Activated T-helper 1 cell treated with anti-CD3 and anti-CD28 coated beads, Interleukin-12 subunit alpha, Interleukin-12 subunit beta, Interleukin-2, Interleukin-4 antibody, amounts not matched to agents 30 ng/mL and 10 ng/mL and 1 ng/mL, durations not matched to agents 14 hours and 24 hours and 36 hours (primary cell): ENCODE measurements around the gene FOXL1. TPM values are rescaled to one million over a fixed set of nuclear protein-coding genes. Genes with fewer than 3 reads are reported as not detected.
A peak's percentile ranks its signal among the peaks of the same experiment; 100 is the strongest.

ENCODE experiments used
- DNase-seq: peaks from one replicate; pipeline ENCODE4 v3.0.0; 2021; ENCODE audit warnings: low spot score
- H3K27ac Mint-ChIP-seq: one replicate; pipeline ENCODE4 v1.8.0; 2021; ENCODE audit warnings: mild to moderate bottlenecking, mixed read lengths
- H3K27me3 Mint-ChIP-seq: one replicate; pipeline ENCODE4 v1.8.0; 2022; ENCODE audit warnings: mild to moderate bottlenecking, moderate library complexity, mixed read lengths; ENCODE audit not compliant: insufficient read depth
- H3K36me3 Mint-ChIP-seq: one replicate; pipeline ENCODE4 v1.8.0; 2021; ENCODE audit warnings: low read depth, mixed read lengths
- H3K4me1 Mint-ChIP-seq: one replicate; pipeline ENCODE4 v1.8.0; 2021; ENCODE audit warnings: low read depth, mixed read lengths
- H3K4me3 Mint-ChIP-seq: one replicate; pipeline ENCODE4 v1.8.0; 2021; ENCODE audit warnings: mild to moderate bottlenecking, moderate library complexity, mixed read lengths
- H3K9me3 Mint-ChIP-seq: one replicate; pipeline ENCODE4 v1.8.0; 2021; ENCODE audit warnings: mixed read lengths
- intact Hi-C: fragments of 100-400 bp; cut with micrococcal nuclease; formaldehyde crosslinking; loops from one replicate; pipeline ENCODE4 v1.15.1; 2024
- total RNA-seq: library from RNA; stranded (reverse); gene quantifications from 2 replicates; pipeline ENCODE4 v1.2.3, GENCODE V29; 2022

FOXL1 gene
- total RNA-seq, 1 donor from 2014 or later, result not detected

- Mint-ChIP-seq H3K9me3 (no peaks in the 10 kb centered on the region), H3K4me3 (no peak overlapping the region), H3K27ac (no peak overlapping the region), H3K27me3 (peaks cover 63% of the 10 kb centered on the region), H3K4me1 (peaks cover 5% of the 10 kb centered on the region), H3K36me3 (no peaks in the 10 kb centered on the region)
- no peak for DNase-seq
- intact Hi-C loops, result loop anchor here (5.0 kb wide), 2 partner anchors 88 to 298 kb away; no protein-coding TSS in a partner anchor
Observed at GRCh38 chr16:86574646-86575045, 3.7 kb upstream of the FOXL1 start.

- peaks cover 62% of the 10 kb centered on the region for H3K27me3 Mint-ChIP-seq
- H3K4me3 Mint-ChIP-seq, result peak overlapping the region; percentile 75
- H3K9me3 Mint-ChIP-seq, result no peaks in the 10 kb centered on the region
- peaks cover 5% of the 10 kb centered on the region for H3K4me1 Mint-ChIP-seq
- intact Hi-C loops, result loop anchor here (5.0 kb wide), 1 partner anchor 297 kb away; no protein-coding TSS in a partner anchor
- H3K27ac Mint-ChIP-seq, result no peak overlapping the region
- DNase-seq, result no peak
- H3K36me3 Mint-ChIP-seq, result no peaks in the 10 kb centered on the region
Observed at GRCh38 chr16:86575095-86575685, 3.2 kb upstream of the FOXL1 start.

- peak; percentile 32 for DNase-seq
- Mint-ChIP-seq H3K36me3 (no peaks in the 10 kb centered on the region), H3K4me1 (peaks cover 5% of the 10 kb centered on the region), H3K9me3 (no peaks in the 10 kb centered on the region), H3K27me3 (peaks cover 62% of the 10 kb centered on the region), H3K4me3 (peak overlapping the region; percentile 75), H3K27ac (no peak overlapping the region)
- intact Hi-C loops, result loop anchor here (1.0 to 5.0 kb wide), 3 partner anchors 13 to 296 kb away; no protein-coding TSS in a partner anchor
Observed at GRCh38 chr16:86575754-86576557, 2.4 kb upstream of the FOXL1 start.

GRCh38 chr16:86576591-86577313 is 1.6 kb upstream of the FOXL1 start:
- Mint-ChIP-seq H3K27ac (no peak overlapping the region), H3K4me3 (peak overlapping the region; percentile 75), H3K9me3 (no peaks in the 10 kb centered on the region), H3K36me3 (no peaks in the 10 kb centered on the region), H3K4me1 (peaks cover 5% of the 10 kb centered on the region), H3K27me3 (peaks cover 64% of the 10 kb centered on the region)
- no peak for DNase-seq
- intact Hi-C loops, result loop anchor here (1.0 to 5.0 kb wide), 3 partner anchors 13 to 296 kb away; no protein-coding TSS in a partner anchor

- peaks cover 62% of the 10 kb centered on the region for H3K27me3 Mint-ChIP-seq
- intact Hi-C loops, result loop anchor here (5.0 kb wide), 1 partner anchor 295 kb away; no protein-coding TSS in a partner anchor
Observed at GRCh38 chr16:86577314-86577971, 906 bp upstream of the FOXL1 start.

GRCh38 chr16:86578611-86579267 is 390 bp downstream of the FOXL1 start:
- Mint-ChIP-seq H3K36me3 (no peaks in the 10 kb centered on the region), H3K9me3 (no peaks in the 10 kb centered on the region), H3K4me1 (peaks cover 5% of the 10 kb centered on the region), H3K27me3 (peaks cover 52% of the 10 kb centered on the region), H3K27ac (no peak overlapping the region), H3K4me3 (peak overlapping the region; percentile 47)
- intact Hi-C loops, result loop anchor here (5.0 kb wide), 1 partner anchor 294 kb away; no protein-coding TSS in a partner anchor
- no peak for DNase-seq

More at GRCh38 chr16:86577314-86577971, 906 bp upstream of the FOXL1 start:
- H3K4me3 Mint-ChIP-seq, result no peak overlapping the region
- no peak overlapping the region for H3K27ac Mint-ChIP-seq
- DNase-seq, result no peak
- no peaks in the 10 kb centered on the region for H3K9me3 Mint-ChIP-seq
- H3K4me1 Mint-ChIP-seq, result peaks cover 5% of the 10 kb centered on the region
- no peaks in the 10 kb centered on the region for H3K36me3 Mint-ChIP-seq

GRCh38 chr16:86579268-86580062 is 1.1 kb downstream of the FOXL1 start:
- Mint-ChIP-seq H3K27me3 (peaks cover 47% of the 10 kb centered on the region), H3K27ac (peak overlapping the region; percentile 80), H3K9me3 (no peaks in the 10 kb centered on the region), H3K36me3 (no peaks in the 10 kb centered on the region), H3K4me1 (peaks cover 5% of the 10 kb centered on the region), H3K4me3 (no peak overlapping the region)
- DNase-seq, result no peak
- intact Hi-C loops, result loop anchor here (5.0 kb wide), 1 partner anchor 293 kb away; no protein-coding TSS in a partner anchor

GRCh38 chr16:86580063-86580790 is 1.9 kb downstream of the FOXL1 start:
- no peak for DNase-seq
- H3K27ac Mint-ChIP-seq, result no peak overlapping the region
- peaks cover 47% of the 10 kb centered on the region for H3K27me3 Mint-ChIP-seq
- no peak overlapping the region for H3K4me3 Mint-ChIP-seq
- no peaks in the 10 kb centered on the region for H3K9me3 Mint-ChIP-seq
- H3K36me3 Mint-ChIP-seq, result no peaks in the 10 kb centered on the region
- intact Hi-C loops, result no loop called here
- peaks cover 5% of the 10 kb centered on the region for H3K4me1 Mint-ChIP-seq

GRCh38 chr16:86580791-86581170 is 2.4 kb downstream of the FOXL1 start:
- peaks cover 5% of the 10 kb centered on the region for H3K4me1 Mint-ChIP-seq
- H3K36me3 Mint-ChIP-seq, result no peaks in the 10 kb centered on the region
- no peak overlapping the region for H3K4me3 Mint-ChIP-seq
- DNase-seq, result no peak
- H3K27ac Mint-ChIP-seq, result no peak overlapping the region
- intact Hi-C loops, result no loop called here
- H3K27me3 Mint-ChIP-seq, result peaks cover 44% of the 10 kb centered on the region
- H3K9me3 Mint-ChIP-seq, result no peaks in the 10 kb centered on the region

GRCh38 chr16:86581458-86581857 is 3.1 kb downstream of the FOXL1 start:
- no peak overlapping the region for H3K27ac Mint-ChIP-seq
- peaks cover under 1% of the 10 kb centered on the region for H3K4me1 Mint-ChIP-seq
- H3K27me3 Mint-ChIP-seq, result peaks cover 38% of the 10 kb centered on the region
- H3K4me3 Mint-ChIP-seq, result no peak overlapping the region
- DNase-seq, result no peak
- no peaks in the 10 kb centered on the region for H3K36me3 Mint-ChIP-seq
- intact Hi-C loops, result no loop called here
- H3K9me3 Mint-ChIP-seq, result no peaks in the 10 kb centered on the region

- Mint-ChIP-seq H3K27me3 (peaks cover 22% of the 10 kb centered on the region), H3K9me3 (no peaks in the 10 kb centered on the region), H3K4me1 (no peaks in the 10 kb centered on the region), H3K4me3 (no peak overlapping the region), H3K36me3 (no peaks in the 10 kb centered on the region), H3K27ac (no peak overlapping the region)
- no peak for DNase-seq
- intact Hi-C loops, result no loop called here
Observed at GRCh38 chr16:86584071-86584685, 5.8 kb downstream of the FOXL1 start.
